Loucy (cell line): ENCODE results near the gene KRT24.

Experiments used
- H2AFZ ChIP-seq: fragments of 200-600 bp; sonication (generic); 2 replicates; pipeline ENCODE4 v1.6.0; 2016; ENCODE audit warnings: antibody characterized with exemption, mild to moderate bottlenecking, low read length, moderate library complexity
- H3F3A ChIP-seq: fragments of 200-600 bp; 2 replicates; pipeline ENCODE4 v1.6.0; 2016; ENCODE audit warnings: antibody characterized with exemption, low read depth, mild to moderate bottlenecking
- H3K27me3 ChIP-seq: fragments of 200-600 bp; sonication (generic); 2 replicates; pipeline ENCODE4 v1.6.1; 2014; ENCODE audit warnings: low read length, mild to moderate bottlenecking; ENCODE audit not compliant: insufficient read depth, poor library complexity, severe bottlenecking
- H3K36me3 ChIP-seq: fragments of 200-600 bp; sonication (generic); 2 replicates; pipeline ENCODE4 v1.6.1; 2016; ENCODE audit warnings: low read length; ENCODE audit not compliant: insufficient read depth
- H3K4me1 ChIP-seq: fragments of 200-600 bp; sonication (generic); 2 replicates; pipeline ENCODE4 v1.5.1; 2014; ENCODE audit warnings: low read length, mild to moderate bottlenecking; ENCODE audit not compliant: insufficient read depth, poor library complexity, severe bottlenecking
- H3K4me2 ChIP-seq: fragments of 200-600 bp; sonication (generic); 2 replicates; pipeline ENCODE4 v1.6.0; 2014; ENCODE audit warnings: antibody characterized with exemption, low read length, low read depth, mild to moderate bottlenecking; ENCODE audit not compliant: poor library complexity, severe bottlenecking
- H3K4me3 ChIP-seq: fragments of 200-600 bp; sonication (generic); 2 replicates; pipeline ENCODE4 v1.5.1; 2014; ENCODE audit warnings: low read length, mild to moderate bottlenecking, mixed read lengths; ENCODE audit not compliant: poor library complexity, severe bottlenecking
- H3K79me2 ChIP-seq: fragments of 200-600 bp; sonication (generic); 2 replicates; pipeline ENCODE4 v1.6.1; 2014; ENCODE audit warnings: low read length; ENCODE audit not compliant: insufficient read depth
- H3K9ac ChIP-seq: fragments of 200-600 bp; sonication (generic); 2 replicates; pipeline ENCODE4 v1.6.0; 2014; ENCODE audit warnings: mild to moderate bottlenecking, low read depth, low read length, moderate library complexity; ENCODE audit not compliant: poor library complexity, severe bottlenecking
- H3K9me2 ChIP-seq: fragments of 200-600 bp; sonication (generic); replicated peaks from 2 replicates; pipeline ENCODE4 v1.6.1; 2016; ENCODE audit warnings: low read depth, low read length, mixed read lengths
- H3K9me3 ChIP-seq: fragments of 200-600 bp; sonication (generic); 2 replicates; pipeline ENCODE4 v1.6.1; 2014; ENCODE audit warnings: mild to moderate bottlenecking, antibody characterized with exemption, low read length, low read depth; ENCODE audit not compliant: insufficient read depth
- H4K20me1 ChIP-seq: fragments of 200-600 bp; sonication (generic); 2 replicates; pipeline ENCODE4 v1.6.0; 2014; ENCODE audit warnings: antibody characterized with exemption, low read length, mild to moderate bottlenecking; ENCODE audit not compliant: insufficient read depth, poor library complexity, severe bottlenecking
- EZH2phosphoT487 ChIP-seq: fragments of 200-600 bp; IDR thresholded peaks from 2 replicates; pipeline ENCODE4 v1.6.1; 2018; ENCODE audit warnings: antibody characterized with exemption, mild to moderate bottlenecking, moderate library complexity, borderline replicate concordance
- TF ChIP-seq, protein P1 (sequence below): fragments of 200-600 bp; sonication (generic); conservative IDR thresholded peaks from 2 replicates; pipeline ENCODE4 v1.5.1; 2014; ENCODE audit warnings: mild to moderate bottlenecking, antibody characterized with exemption, low read length

KRT24 gene

DNA sequence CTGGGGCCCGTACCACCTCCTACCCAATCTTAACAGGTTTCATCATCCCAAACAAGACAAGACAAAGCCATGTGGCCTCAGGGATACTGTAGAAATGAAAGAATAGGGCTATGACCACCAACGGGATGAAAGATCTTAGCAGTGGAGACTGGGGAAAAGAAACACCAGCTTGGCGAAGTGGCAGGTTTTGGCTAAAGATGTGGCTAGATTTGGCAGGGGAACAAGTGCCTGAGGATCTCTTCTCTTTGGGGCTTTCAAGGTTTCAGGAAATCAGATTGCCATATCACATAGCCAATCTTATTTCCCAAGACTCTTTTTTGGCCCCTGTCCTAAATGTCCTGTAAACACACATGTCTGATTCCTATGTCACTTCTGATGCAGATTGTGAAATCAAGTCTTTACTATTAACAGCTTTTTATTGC lies 6.9 kb downstream of the KRT24 start:
- Histone ChIP-seq H3K9me2 (no peaks in the 10 kb centered on the region), H3K9me3 (no peaks in the 10 kb centered on the region), H3K4me3 (no peak overlapping the region), H3K27me3 (peaks cover 36% of the 10 kb centered on the region), H3K79me2 (no peaks in the 10 kb centered on the region), H3K9ac (no peak overlapping the region), H3F3A (no peaks in the 10 kb centered on the region), H2AFZ (no peak overlapping the region), H3K36me3 (no peaks in the 10 kb centered on the region), H4K20me1 (no peaks in the 10 kb centered on the region), H3K4me2 (no peak overlapping the region), H3K4me1 (peaks cover 9% of the 10 kb centered on the region)
- no peak for TF ChIP-seq EZH2phosphoT487
- TF ChIP-seq, protein P1, sequence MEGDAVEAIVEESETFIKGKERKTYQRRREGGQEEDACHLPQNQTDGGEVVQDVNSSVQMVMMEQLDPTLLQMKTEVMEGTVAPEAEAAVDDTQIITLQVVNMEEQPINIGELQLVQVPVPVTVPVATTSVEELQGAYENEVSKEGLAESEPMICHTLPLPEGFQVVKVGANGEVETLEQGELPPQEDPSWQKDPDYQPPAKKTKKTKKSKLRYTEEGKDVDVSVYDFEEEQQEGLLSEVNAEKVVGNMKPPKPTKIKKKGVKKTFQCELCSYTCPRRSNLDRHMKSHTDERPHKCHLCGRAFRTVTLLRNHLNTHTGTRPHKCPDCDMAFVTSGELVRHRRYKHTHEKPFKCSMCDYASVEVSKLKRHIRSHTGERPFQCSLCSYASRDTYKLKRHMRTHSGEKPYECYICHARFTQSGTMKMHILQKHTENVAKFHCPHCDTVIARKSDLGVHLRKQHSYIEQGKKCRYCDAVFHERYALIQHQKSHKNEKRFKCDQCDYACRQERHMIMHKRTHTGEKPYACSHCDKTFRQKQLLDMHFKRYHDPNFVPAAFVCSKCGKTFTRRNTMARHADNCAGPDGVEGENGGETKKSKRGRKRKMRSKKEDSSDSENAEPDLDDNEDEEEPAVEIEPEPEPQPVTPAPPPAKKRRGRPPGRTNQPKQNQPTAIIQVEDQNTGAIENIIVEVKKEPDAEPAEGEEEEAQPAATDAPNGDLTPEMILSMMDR = no peak

DNA sequence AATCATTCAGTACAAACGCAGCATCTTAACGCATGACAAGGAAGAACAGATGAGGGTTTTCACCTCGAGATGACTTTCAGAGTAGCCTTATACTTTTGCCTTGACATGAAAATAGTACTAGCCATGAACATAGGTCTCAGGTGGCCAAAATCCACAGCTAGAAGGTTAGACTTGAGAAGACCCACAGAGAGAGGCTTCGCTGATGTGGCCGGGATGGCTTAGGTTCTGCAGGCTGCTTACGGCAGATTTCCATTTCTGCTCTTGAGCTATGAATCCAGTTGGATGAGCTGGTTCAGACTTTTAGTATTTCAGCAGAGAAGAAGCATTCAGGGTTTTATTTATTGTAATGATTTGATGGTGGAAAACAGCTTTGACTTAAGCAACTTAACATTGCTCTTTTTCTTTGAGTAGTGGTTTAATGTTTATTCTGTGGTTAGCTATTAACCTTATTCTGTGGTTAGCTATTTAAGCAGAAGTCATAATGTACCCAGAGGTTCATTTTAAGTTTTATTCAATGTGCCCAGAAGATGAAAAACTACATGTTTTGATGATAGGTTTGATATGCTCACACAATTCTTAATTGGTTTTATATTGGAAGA lies 7.6 kb downstream of the KRT24 start:
- Histone ChIP-seq H3F3A (no peaks in the 10 kb centered on the region), H3K36me3 (no peaks in the 10 kb centered on the region), H3K79me2 (no peaks in the 10 kb centered on the region), H3K9me2 (no peaks in the 10 kb centered on the region), H3K9me3 (no peaks in the 10 kb centered on the region), H4K20me1 (no peaks in the 10 kb centered on the region), H3K4me3 (no peak overlapping the region), H3K9ac (no peak overlapping the region), H3K4me1 (peaks cover 9% of the 10 kb centered on the region), H3K4me2 (no peak overlapping the region), H3K27me3 (peaks cover 36% of the 10 kb centered on the region), H2AFZ (no peak overlapping the region)
- TF ChIP-seq, protein P1 = no peak
- no peak for TF ChIP-seq EZH2phosphoT487

DNA sequence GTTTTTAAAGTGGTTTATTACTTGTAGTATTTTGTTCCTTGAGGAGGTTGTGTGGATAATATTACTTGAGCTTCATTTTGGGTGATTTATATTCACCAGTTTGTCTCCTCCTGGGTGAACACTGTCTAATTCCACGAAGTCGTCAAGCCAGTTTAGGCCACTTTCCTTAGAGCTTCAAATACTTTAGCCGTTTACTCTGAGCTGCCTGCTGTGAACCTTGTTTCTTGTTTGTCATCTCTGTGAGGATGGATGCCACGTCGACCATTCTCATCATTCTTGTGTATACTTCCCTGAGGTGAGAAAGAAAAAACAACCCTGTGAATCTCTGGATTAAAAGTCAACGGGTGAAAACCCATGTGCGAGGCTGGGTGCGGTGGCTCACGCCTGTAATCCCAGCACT lies 9.0 kb downstream of the KRT24 start:
- Histone ChIP-seq H3K27me3 (peaks cover 36% of the 10 kb centered on the region), H3K4me1 (peaks cover 9% of the 10 kb centered on the region), H3K4me3 (no peak overlapping the region), H3K9me3 (no peaks in the 10 kb centered on the region), H3K4me2 (no peak overlapping the region), H4K20me1 (no peaks in the 10 kb centered on the region), H3K36me3 (no peaks in the 10 kb centered on the region), H3K79me2 (no peaks in the 10 kb centered on the region), H2AFZ (no peak overlapping the region), H3F3A (no peaks in the 10 kb centered on the region), H3K9ac (no peak overlapping the region), H3K9me2 (no peaks in the 10 kb centered on the region)
- TF ChIP-seq EZH2phosphoT487 = no peak
- TF ChIP-seq, protein P1 = no peak
